Lower leg skin (tissue), 4 donors: ENCODE results near the gene PFDN2. TPM values are rescaled to one million over a fixed set of nuclear protein-coding genes. Genes with fewer than 3 reads are reported as not detected.
A peak's percentile ranks its signal among the peaks of the same experiment; 100 is the strongest.
"Not testable (repeated sequence)": the region's sequence is repeated elsewhere in the genome, so short reads cannot be mapped to it uniquely, and the experiment has no call there.

ENCODE experiments used
- DNase-seq, 2 donors: peaks; one replicate each; pipeline ENCODE4 v3.0.0-alpha.2; 2019; ENCODE audit warnings: low spot score in 2 of 2
- H3K4me3 ChIP-seq: fragments of 200-600 bp; sonication (generic); 2 replicates; pipeline ENCODE4 v1.5.1; 2017; ENCODE audit warnings: mild to moderate bottlenecking, low read depth; ENCODE audit not compliant: poor library complexity, severe bottlenecking
- CTCF ChIP-seq, 3 donors: fragments of 450-650 bp; IDR thresholded peaks; one replicate each; pipeline ENCODE4 v1.5.1; 2016; ENCODE audit warnings: antibody characterized with exemption in 3 of 3, mild to moderate bottlenecking in 3 of 3, moderate library complexity in 2 of 3
- POLR2A ChIP-seq, 2 donors: fragments of 450-650 bp; IDR thresholded peaks; one replicate each; pipeline ENCODE4 v1.6.1; 2016 to 2017; ENCODE audit warnings: antibody characterized with exemption in 2 of 2, mild to moderate bottlenecking in 1 of 2, moderate library complexity in 1 of 2
- WGBS, 2 donors: methylation state at CpG; one replicate each; pipeline ENCODE4 v1.1.5; 2018; 5-methylcytosine and 5-hydroxymethylcytosine counted together
- intact Hi-C: fragments of 100-400 bp; cut with DNase I; formaldehyde crosslinking; loops from one replicate; pipeline ENCODE4 v1.15.0; 2023; ENCODE audit warnings: low total_unique reads
- total RNA-seq, 4 donors: library from RNA; depleted of rRNA; stranded (reverse); fragments of >200 nt; gene quantifications; one replicate each; pipeline ENCODE4 v1.1.0, GENCODE V29; 2016

Gene PFDN2
- total RNA-seq, 4 donors from 2014 or later: 19.3 to 24.7 (median 22.4) TPM

GRCh38 chr1:161069731-161070270, 48.0 kb downstream of the PFDN2 start, which contains the start of gene ARHGAP30:
ARHGAP30 (minus strand) TSS chr1:161069891; CDS start chr1:161069624, 267 bp downstream.
- intact Hi-C loops: no loop called here
- WGBS, 2 donors: 67 to 75% methylated on average over 5 to 8 of the region's 9 CpGs
- peak within 1 kb of the TSS; percentile 8 for H3K4me3 ChIP-seq
- TF ChIP-seq POLR2A (IDR thresholded peaks at IDR 0.05) (no peak), CTCF (IDR thresholded peaks at IDR 0.05) (no peak)
- peak in 1 of 2 donors; percentile 90 for DNase-seq

GRCh38 chr1:161069241-161069640, 48.6 kb downstream of the PFDN2 start:
- no peak for DNase-seq
- peak overlapping the region; percentile 8 for H3K4me3 ChIP-seq
- WGBS, 2 donors: 77 to 79% methylated on average over 9 of the region's 9 CpGs
- intact Hi-C loops: no loop called here
- TF ChIP-seq CTCF (IDR thresholded peaks at IDR 0.05): no peak

- intact Hi-C loops: no loop called here
- 58 to 67% methylated on average over 10 of the region's 10 CpGs for WGBS, 2 donors
- peak in 1 of 2 donors; percentile 89 for DNase-seq
- no peak for TF ChIP-seq CTCF (IDR thresholded peaks at IDR 0.05)
- no peak for TF ChIP-seq POLR2A (IDR thresholded peaks at IDR 0.05)
- H3K4me3 ChIP-seq: peak overlapping the region; percentile 8
Observed at GRCh38 chr1:161068306-161069234, 49.3 kb downstream of the PFDN2 start.

GRCh38 chr1:161066694-161067093, 51.1 kb downstream of the PFDN2 start:
- 58 to 67% methylated on average over 3 of the region's 3 CpGs for WGBS, 2 donors
- DNase-seq: no peak
- H3K4me3 ChIP-seq: no peak overlapping the region
- no peak for TF ChIP-seq POLR2A (IDR thresholded peaks at IDR 0.05)
- no peak for TF ChIP-seq CTCF (IDR thresholded peaks at IDR 0.05)
- intact Hi-C loops: no loop called here

GRCh38 chr1:161065681-161066080, 52.2 kb downstream of the PFDN2 start:
- intact Hi-C loops: not testable (repeated sequence)

GRCh38 chr1:161063936-161064335, 53.9 kb downstream of the PFDN2 start:
- DNase-seq, H3K4me3 ChIP-seq, intact Hi-C loops: not testable (repeated sequence)
- 67 to 69% methylated on average over 6 of the region's 6 CpGs for WGBS, 2 donors

More at GRCh38 chr1:161065681-161066080, 52.2 kb downstream of the PFDN2 start:
- not testable (repeated sequence) for DNase-seq, H3K4me3 ChIP-seq
- 89 to 96% methylated on average over 6 to 7 of the region's 7 CpGs for WGBS, 2 donors
